ENCODE measurements around the gene MYO9A.

GRCh38 chr15:71925145-71925544 is 192.8 kb downstream of the MYO9A start:
- TF ChIP-seq CTCF (IDR thresholded peaks at IDR 0.05), result no peak
- TF ChIP-seq EZH2 (IDR thresholded peaks at IDR 0.05), result no peak
- TF ChIP-seq EZH2phosphoT487 (IDR thresholded peaks at IDR 0.05), result no peak

All from neural progenitor cell (in vitro differentiated cells).